Psoas muscle (tissue), 8 donors: ENCODE data around the gene ADGRL1. TPM values are rescaled to one million over a fixed set of nuclear protein-coding genes. Genes with fewer than 3 reads are reported as not detected.
"Not testable (repeated sequence)": the region's sequence is repeated elsewhere in the genome, so short reads cannot be mapped to it uniquely, and the experiment has no call there.

ENCODE experiments used
- ATAC-seq, 4 donors: fragments of 200-7000 bp; cut with Tn5 transposase; one replicate each; pipeline ENCODE4 v1.9.1; 2020; ENCODE audit warnings: moderate library complexity in 3 of 4, mild to moderate bottlenecking in 2 of 4
- DNase-seq, 2 donors: peaks; one replicate each; pipeline ENCODE4 v3.0.0-alpha.2; 2020
- H3K27ac ChIP-seq: fragments of 200-600 bp; one replicate; pipeline ENCODE4 v1.8.0; 2022
- H3K27me3 ChIP-seq, 3 donors: fragments of 200-600 bp in 1 of 3; one replicate each; pipeline versions ENCODE4 v1.6.1 to v1.8.0; 2013 to 2022; ENCODE audit warnings: low read length in 2 of 3, mild to moderate bottlenecking in 2 of 3, moderate library complexity in 1 of 3; ENCODE audit not compliant: insufficient read depth in 3 of 3
- H3K36me3 ChIP-seq, 2 donors: fragments of 200-600 bp in 1 of 2; one replicate each; pipeline versions ENCODE4 v1.6.1 to v1.8.0; 2013 to 2022; ENCODE audit warnings: low read depth in 1 of 2, mild to moderate bottlenecking in 1 of 2, moderate library complexity in 1 of 2; ENCODE audit not compliant: insufficient read depth in 1 of 2
- H3K4me1 ChIP-seq: fragments of 200-600 bp; one replicate; pipeline ENCODE4 v1.8.0; 2022
- H3K4me3 ChIP-seq: fragments of 200-600 bp; one replicate; pipeline ENCODE4 v1.8.0; 2022; ENCODE audit warnings: mild to moderate bottlenecking
- H3K9me3 ChIP-seq: fragments of 200-600 bp; one replicate; pipeline ENCODE4 v1.8.0; 2022
- WGBS, 3 donors: extraction: QIAGEN DNeasy Blood & Tissue Kit; methylation state at CpG; one replicate each; pipeline versions ENCODE4 v1.1.6 to v1.1.7; 2013; 5-methylcytosine and 5-hydroxymethylcytosine counted together
- intact Hi-C, 2 donors: fragments of 100-400 bp; cut with DNase I; formaldehyde crosslinking; loops; one replicate each; pipeline versions ENCODE4 v1.11.0 to v1.14.2; 2022
- polyA plus RNA-seq, 3 donors: library from polyadenylated mRNA; stranded (reverse); fragments of 200-250 nt; gene quantifications; one replicate each; pipeline ENCODE4 v1.2.3, GENCODE V29; 2013
- total RNA-seq, 4 donors: library from RNA; stranded (reverse); fragmentation: NEBNext Ultra II Directional in 2 of 4; extraction: Animal tissue kit (Norgen Biotek cat#: 25700) in 2 of 4; gene quantifications; one replicate each; pipeline versions ENCODE4 v1.2.1 to v1.2.4, GENCODE V29; 2021 to 2023
- TF ChIP-seq, protein P1 (sequence below): fragments of 200-600 bp; IDR thresholded peaks from one replicate; pipeline ENCODE4 v1.8.0; 2022; ENCODE audit warnings: antibody characterized with exemption
- donor health status: healthy with polysubstance abuse.
- donor health status: DM: no; HTN: no; CAD: no; lungs with moderate emphysema.
- donor health status: Bipolar disorder and iron deficiency.
- donor health status: healthy.
- donor health status: DM: yes; HTN: yes; CAD: no.
- donor health status: DM: no; HTN: no; CAD: no.
- donor health status: DM: no; HTN: no; CAD: no.
- donor health status: DM: yes; HTN: yes; CAD: no.

Gene ADGRL1
- total and polyA plus RNA-seq, 7 donors, result 0.38 to 2.6 (median 1.7) TPM

DNA sequence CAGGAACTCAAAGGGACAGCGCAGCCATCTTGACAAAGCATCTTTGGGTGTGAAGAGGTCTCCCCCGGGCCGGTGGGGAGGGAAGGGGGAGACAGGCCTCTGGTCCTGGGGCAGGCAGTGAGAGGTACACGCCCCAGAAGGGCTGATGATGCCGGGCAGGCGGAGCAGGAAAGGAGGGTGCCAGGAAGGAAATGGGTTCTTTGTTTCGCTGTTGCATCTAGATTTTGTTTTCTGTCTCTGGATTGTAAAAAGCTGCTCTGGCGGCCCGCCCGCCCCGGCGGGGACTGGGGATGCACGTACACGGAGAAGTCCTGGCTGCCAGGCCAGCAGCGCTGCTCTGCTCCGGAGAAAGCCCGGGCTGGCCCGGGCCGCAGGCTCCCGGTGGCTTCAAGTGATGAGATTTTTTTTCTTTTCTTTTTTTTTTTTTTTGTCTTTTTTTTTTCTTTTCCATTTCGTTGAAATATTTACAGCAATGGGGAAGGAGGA is 56.4 kb downstream of the ADGRL1 start:
- Histone ChIP-seq H3K4me1 (peaks cover 9% of the 10 kb centered on the region), H3K36me3 (no peaks in the 10 kb centered on the region), H3K27ac (peak overlapping the region; percentile 41), H3K27me3 (no peaks in the 10 kb centered on the region), H3K4me3 (peak overlapping the region; percentile 22), H3K9me3 (no peaks in the 10 kb centered on the region)
- ATAC-seq (peak in 3 of 4 donors; percentile 24 to 48 (median 27)), DNase-seq (peak; percentile 80)
- WGBS, 3 donors, result 23 to 29% (median 27%) methylated on average over 21 of the region's 21 CpGs
- intact Hi-C loops, result loop anchor here (2.0 to 5.0 kb wide), 2 partner anchors 198 to 199 kb away; no protein-coding TSS in a partner anchor
- TF ChIP-seq, protein P1, sequence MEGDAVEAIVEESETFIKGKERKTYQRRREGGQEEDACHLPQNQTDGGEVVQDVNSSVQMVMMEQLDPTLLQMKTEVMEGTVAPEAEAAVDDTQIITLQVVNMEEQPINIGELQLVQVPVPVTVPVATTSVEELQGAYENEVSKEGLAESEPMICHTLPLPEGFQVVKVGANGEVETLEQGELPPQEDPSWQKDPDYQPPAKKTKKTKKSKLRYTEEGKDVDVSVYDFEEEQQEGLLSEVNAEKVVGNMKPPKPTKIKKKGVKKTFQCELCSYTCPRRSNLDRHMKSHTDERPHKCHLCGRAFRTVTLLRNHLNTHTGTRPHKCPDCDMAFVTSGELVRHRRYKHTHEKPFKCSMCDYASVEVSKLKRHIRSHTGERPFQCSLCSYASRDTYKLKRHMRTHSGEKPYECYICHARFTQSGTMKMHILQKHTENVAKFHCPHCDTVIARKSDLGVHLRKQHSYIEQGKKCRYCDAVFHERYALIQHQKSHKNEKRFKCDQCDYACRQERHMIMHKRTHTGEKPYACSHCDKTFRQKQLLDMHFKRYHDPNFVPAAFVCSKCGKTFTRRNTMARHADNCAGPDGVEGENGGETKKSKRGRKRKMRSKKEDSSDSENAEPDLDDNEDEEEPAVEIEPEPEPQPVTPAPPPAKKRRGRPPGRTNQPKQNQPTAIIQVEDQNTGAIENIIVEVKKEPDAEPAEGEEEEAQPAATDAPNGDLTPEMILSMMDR, result no peak

DNA sequence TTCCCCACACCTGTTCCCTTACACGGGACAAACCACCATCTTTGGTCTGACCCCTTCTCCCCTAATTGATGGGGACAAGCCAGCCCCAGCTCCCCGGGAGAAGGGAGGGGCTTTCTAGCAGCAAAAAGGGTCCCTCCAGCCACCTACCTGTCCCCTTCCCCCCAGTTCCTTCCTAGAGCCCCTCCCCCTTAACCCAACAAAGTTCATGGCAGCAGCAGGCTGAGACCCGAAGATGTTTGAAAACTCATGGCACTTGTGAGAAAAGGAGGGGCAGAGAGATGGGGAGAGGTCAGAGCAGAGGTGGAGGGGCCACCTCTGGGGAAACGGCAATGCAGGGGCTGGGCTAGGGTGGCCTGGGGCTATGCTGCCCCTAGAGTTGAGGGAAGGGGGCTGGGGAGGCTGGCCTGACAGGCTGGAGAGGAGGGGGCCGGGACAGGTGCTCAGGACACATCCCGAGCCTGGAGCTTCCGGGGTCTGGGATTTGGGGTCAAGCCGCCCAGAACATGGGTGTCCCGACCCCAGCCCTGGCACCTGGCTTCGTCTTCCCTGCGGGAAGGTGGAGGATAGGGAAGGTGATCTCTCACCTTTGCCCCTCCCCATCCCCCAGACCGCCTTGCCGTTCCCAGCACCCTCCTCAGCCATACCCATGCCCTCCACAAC is 57.1 kb downstream of the ADGRL1 start:
- peak overlapping the region; percentile 41 for H3K27ac ChIP-seq
- peaks cover 9% of the 10 kb centered on the region for H3K4me1 ChIP-seq
- ATAC-seq (no peak), DNase-seq (no peak)
- no peaks in the 10 kb centered on the region for H3K36me3 ChIP-seq
- TF ChIP-seq, protein P1, result no peak
- WGBS, 3 donors, result 64 to 69% (median 64%) methylated on average over 11 to 13 of the region's 13 CpGs
- no peak overlapping the region for H3K4me3 ChIP-seq
- no peaks in the 10 kb centered on the region for H3K27me3 ChIP-seq
- intact Hi-C loops, result loop anchor here (2.0 to 5.0 kb wide), 2 partner anchors 198 to 200 kb away; no protein-coding TSS in a partner anchor
- H3K9me3 ChIP-seq, result no peaks in the 10 kb centered on the region

DNA sequence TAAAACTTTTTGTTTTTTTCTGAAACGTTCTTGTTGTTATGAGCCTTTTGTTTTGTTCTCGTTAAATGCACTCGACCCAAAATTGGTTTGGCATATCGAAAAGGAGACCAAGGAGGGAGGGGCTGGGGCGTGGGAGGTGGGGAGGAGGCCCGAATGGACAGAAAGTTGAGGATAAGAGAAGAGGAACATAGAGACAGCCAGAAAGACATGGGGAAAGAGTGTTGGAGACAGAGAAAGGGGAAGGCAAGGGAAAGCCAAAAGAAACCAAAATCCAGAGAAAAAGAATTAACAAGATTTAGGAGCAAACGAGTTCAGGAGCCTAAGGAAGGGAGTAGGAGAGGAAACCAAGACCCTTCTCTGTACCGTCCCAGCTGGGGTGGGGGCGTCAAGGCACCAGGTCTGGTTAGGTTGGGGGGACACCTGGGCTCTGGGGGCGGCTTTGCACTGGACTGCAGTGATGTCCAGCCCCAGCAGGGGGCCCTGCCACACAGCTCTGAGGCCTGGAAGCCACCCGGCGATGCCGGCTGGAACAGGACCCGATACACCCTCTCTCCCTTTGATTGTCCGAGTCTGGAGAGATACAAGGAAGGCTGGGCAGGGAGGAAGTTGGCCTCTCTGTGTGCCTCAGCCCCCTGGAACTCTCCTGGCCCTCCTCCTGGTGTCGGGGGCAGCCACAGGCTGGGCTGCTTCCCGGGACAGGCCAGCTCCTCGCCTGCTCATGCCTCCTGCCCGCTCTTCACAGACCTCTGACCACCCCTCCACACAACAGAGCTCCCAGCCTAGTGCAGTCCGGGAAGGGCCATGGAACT is 58.0 kb downstream of the ADGRL1 start:
- H3K4me3 ChIP-seq, result no peak overlapping the region
- peak; percentile 76 to 88 (median 84) for ATAC-seq
- WGBS, 3 donors, result 33 to 39% (median 37%) methylated on average over 20 of the region's 20 CpGs
- no peaks in the 10 kb centered on the region for H3K36me3 ChIP-seq
- TF ChIP-seq, protein P1, result peak; percentile 72
- peak; percentile 72 to 84 for DNase-seq
- H3K27me3 ChIP-seq, result no peaks in the 10 kb centered on the region
- H3K27ac ChIP-seq, result peak overlapping the region; percentile 41
- intact Hi-C loops, result loop anchor here (2.0 to 5.0 kb wide), 2 partner anchors 199 to 201 kb away; no protein-coding TSS in a partner anchor
- peaks cover 9% of the 10 kb centered on the region for H3K4me1 ChIP-seq
- H3K9me3 ChIP-seq, result no peaks in the 10 kb centered on the region

DNA sequence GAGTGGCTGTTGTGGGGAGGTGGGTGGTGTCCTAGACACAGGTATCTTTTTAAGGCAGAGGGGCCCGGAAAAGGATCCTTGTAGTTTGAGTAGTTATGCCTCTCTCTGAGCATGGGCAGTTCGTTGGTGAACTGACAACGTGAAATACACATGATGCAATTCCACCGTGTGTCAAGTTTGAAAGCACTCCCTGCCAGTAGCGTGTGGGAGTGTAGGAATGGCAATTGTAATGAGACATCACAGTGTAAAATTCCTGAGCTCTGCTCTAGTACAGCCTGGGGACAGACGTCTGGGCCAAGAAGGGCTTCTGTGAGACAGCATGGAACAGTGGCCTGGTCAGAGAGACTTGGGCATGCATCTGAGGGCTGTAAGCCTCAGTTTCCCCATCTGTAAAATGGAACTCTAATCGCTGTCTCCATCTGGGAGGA is 59.2 kb downstream of the ADGRL1 start:
- no peak overlapping the region for H3K27ac ChIP-seq
- peaks cover 9% of the 10 kb centered on the region for H3K4me1 ChIP-seq
- intact Hi-C loops, result loop anchor here in 1 of 2 donors (5.0 kb wide), 1 partner anchor 200 kb away; no protein-coding TSS in a partner anchor
- H3K27me3 ChIP-seq, result no peaks in the 10 kb centered on the region
- no peaks in the 10 kb centered on the region for H3K9me3 ChIP-seq
- no peak for DNase-seq
- no peak overlapping the region for H3K4me3 ChIP-seq
- 59 to 68% (median 59%) methylated on average over 7 of the region's 7 CpGs for WGBS, 3 donors
- ATAC-seq, result peak in 2 of 4 donors; percentile 42 to 63
- no peaks in the 10 kb centered on the region for H3K36me3 ChIP-seq
- TF ChIP-seq, protein P1, result no peak

DNA sequence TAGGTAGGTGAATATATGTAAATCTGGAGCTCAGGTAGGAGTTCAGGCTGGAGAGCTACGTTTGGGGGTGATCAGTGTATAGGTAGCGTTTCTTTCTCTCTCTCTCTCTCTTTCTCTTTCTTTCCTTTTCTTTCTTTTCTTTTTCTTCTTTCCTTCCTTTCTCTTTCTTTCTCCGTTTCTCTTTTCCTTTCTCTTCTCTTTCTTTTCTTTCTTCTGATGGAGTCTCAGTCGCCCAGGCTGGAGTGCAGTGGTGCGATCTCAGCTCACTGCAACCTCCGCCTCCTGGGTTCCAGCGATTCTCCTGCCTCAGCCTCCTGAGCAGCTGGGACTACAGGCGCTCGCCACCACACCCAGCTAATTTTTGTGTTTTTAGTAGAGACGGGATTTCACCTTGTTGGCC is 59.8 kb downstream of the ADGRL1 start:
- not testable (repeated sequence) for H3K27ac ChIP-seq, H3K36me3 ChIP-seq, ATAC-seq, DNase-seq, H3K27me3 ChIP-seq, H3K4me1 ChIP-seq, H3K9me3 ChIP-seq, H3K4me3 ChIP-seq
- WGBS, 3 donors, result 93 to 95% (median 94%) methylated on average over 10 of the region's 10 CpGs
- intact Hi-C loops, result loop anchor here in 1 of 2 donors (5.0 kb wide), 1 partner anchor 201 kb away; no protein-coding TSS in a partner anchor
